ACHN (cell line): ENCODE results near the gene ACSF2.
"Not testable (repeated sequence)": the region's sequence is repeated elsewhere in the genome, so short reads cannot be mapped to it uniquely, and the experiment has no call there.

ENCODE experiments used
- DNase-seq: peaks from one replicate; pipeline ENCODE4 v3.0.0-alpha.2; 2015
- in situ Hi-C: cut with HindIII; loops from 2 replicates; pipeline ENCODE4 v1.10.0; 2017; ENCODE audit warnings: low sequenced_read_pairs, low pct_ligation_motif_present, low pct_unique_long_range_greater_than_20kb

ACSF2 gene

DNA sequence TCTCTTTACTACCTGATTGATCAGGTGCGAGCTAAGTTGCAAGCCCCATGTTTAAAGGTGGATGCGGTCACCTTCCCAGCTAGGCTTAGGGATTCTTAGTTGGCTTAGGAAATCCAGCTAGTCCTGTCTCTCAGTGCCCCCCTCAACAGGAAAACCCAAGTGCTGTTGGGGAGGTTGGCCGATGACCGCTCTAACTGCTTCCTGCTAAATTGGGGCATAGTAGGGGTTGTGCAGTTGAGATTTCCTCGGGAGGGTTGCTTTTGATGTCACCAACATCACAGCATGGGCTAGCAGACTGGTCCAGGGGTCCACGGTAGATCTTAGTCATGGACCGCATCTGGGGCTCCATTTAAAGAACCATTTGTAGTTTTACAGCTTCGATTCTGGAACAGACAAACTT is 26.4 kb upstream of the ACSF2 start:
- DNase-seq, in situ Hi-C loops: not testable (repeated sequence)

DNA sequence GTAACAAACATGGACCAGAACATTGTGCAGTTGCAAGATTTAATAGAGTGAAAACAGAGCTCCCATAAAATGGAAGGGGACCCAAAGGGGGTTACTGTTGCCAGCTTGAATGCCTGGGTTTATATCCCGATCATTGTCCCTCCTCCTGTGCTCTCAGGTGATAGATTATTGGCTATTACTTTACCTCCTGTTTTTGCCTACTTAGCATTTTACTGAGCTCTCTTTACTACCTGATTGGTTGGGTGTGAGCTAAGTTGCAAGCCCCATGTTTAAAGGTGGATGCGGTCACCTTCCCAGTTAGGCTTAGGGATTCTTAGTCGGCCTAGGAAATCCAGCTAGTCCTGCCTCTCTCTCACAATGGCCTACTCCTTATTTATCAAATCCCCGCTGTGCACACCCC is 20.7 kb upstream of the ACSF2 start:
- in situ Hi-C loops, DNase-seq: not testable (repeated sequence)

DNA sequence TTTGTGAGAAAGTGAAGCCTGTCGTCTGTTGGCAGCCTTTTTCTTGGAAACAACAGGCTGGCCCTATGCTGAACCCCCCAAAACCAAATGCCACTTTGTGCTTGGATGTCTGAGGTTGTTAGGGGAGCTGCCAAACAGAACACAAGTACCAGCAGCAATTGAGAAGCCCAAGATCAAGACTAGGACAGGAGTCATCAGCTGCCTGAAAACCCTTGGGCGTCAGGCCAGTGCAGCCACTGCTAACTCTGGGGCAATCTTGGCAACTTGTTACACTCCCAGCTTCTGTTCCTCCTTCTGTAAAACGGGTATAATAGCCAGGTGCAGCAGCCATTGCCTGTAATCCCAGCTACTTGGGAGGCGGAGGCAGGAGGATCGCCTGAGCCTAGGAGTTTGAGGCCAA is 19.4 kb upstream of the ACSF2 start:
- in situ Hi-C loops, result no loop called here
- no peak for DNase-seq

DNA sequence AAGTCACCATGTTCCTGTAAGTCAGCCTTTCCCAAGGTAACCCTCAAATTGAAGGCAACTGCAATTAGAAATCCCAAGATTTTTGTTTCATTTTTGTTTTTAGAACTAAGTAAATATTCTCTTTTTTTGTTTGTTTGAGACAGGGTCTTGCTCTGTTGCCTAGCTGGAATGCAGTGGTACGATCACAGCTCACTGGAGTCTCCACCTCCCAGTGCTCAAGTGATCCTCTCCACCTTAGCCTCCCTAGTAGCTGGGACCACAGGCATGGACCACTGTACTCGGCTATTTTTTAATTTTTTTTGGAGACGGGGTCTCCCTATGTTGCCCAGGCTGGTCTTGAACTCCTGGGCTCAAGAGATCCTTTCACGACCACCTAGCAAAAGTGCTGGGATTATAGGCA is 18.1 kb upstream of the ACSF2 start:
- in situ Hi-C loops, result no loop called here

DNA sequence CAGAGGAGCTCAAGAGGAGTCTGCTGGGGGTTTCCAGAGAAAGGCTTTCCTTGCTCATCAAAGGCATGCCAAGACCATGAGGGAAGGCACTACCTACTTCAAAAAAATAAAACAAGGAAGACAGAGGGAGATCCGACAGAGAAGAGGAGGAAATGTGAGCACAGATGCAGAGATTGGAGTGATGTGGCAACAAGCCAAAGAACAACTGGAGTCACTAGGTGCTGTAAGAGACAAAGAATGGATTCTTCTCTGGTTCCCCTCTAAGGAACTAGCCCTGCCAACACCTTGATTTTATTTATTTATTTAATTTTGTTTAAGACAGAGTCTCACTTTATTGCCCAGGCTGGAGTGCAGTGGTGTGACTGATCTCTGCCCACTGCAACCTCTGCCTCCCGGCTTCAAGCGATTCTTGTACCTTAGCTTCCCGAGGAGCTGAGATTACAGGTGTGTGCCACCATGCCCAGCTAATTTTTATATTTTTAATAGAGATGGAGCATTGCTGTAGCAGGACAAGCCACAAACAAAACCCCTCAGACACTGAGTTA is 13.8 kb upstream of the ACSF2 start:
- in situ Hi-C loops, result no loop called here
- no peak for DNase-seq

More for the DNA sequence above, 18.1 kb upstream of the ACSF2 start:
- DNase-seq, result no peak

DNA sequence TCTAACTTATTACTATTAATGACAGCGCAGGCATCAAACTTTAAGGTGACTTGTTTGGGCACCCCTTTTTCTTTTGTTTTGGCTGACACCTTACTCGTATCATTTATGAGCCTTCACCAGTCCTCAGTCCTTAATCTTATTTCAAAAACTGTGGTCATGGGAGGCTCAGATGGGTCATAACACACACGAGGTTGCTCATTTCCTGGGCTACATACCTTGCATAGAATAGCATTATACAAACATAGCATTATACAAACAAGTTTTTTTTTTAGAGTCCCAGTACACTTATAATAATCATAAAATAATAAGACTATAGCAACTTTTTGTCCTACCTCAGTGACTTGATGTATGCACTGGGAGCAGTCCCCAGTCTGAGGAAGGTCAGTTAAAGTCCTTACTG is 11.2 kb upstream of the ACSF2 start:
- no peak for DNase-seq
- in situ Hi-C loops, result no loop called here

DNA sequence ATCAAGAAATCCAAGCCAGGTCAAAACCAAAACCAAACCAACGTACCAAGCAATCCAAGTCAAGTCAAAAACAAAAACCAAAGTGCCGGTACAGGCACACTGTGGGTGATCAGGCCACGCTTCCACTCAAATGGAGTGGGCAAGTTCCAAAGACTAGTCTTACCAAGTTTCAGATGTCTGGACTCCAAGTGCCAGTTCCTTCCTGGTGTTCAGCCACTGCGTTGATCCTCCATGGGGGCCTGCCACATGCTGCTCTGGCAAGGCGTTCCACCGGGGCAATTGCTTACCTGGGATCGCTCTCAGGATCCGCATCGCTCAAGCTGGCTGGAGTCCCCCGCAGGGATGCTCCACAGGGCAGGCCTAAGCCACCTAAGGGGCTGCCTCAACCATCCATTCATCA is 6.4 kb upstream of the ACSF2 start:
- in situ Hi-C loops, DNase-seq: not testable (repeated sequence)

DNA sequence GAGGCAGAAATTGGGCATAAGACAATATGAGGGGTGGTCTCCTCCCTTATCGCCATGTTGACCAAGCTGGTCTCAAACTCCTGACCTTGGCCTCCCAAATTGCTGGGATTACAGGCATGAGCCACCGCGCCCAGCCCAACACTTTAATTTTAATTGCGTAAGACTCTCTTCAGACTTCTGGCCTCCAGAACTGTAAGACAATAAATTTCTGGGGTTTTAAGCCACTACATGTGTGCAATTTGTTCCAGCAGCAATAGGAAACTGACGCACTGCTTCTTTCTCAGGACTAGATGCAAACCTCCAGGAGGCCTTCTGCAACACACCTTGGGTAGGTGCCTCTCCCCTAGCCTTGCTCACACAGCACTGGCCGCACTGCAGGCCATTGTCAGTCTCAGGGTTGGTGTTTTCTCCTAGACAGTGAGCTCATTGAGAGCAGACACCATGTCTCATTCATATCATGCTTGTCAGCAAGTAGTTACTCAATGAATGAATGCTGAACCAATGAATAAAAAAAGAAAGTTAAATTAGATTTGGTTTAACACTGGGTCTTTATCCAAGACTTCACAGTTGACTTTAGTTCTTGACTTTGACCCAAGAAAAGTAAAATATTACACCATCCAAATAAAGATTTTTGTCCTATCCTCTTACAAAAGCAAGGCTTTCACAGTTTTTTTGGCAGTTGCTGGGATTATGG is 5.5 kb upstream of the ACSF2 start:
- in situ Hi-C loops, result no loop called here

DNA sequence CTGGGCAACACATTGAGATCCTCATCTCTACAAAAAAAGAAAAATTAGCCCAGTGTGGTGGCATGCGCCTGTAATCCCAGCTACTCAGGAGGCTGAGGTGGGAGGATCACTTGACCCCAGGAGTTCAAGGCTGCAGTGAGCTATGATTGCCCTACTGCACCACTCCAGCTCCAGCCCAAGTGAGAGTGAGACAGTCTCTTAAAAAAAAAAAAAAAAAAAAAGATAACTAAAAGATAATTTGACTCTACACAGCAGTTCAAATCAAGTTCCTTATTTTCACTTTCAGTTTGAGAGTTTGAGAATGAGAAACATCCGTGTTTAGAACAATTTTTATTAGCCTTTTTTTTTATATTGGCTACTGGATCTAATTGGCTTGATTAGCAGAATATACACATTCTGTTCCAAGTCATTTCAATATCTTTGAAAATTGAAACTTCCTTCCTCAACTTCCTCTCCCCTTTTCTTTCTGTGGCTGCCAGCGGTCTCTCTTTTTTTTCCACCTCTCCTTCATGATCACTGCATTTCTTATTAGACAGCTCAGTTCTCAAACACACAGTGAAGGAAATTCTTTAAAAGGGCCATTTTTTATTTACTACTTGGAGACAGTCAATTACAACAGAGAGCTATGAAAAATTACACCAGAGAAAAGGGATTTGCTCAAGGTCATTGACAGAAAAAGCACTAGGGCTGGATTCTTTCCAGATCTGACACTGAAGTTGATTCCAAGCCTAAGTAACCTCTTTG is 4.5 kb upstream of the ACSF2 start:
- DNase-seq, result peak; percentile 41
- in situ Hi-C loops, result no loop called here

More for the DNA sequence above, 5.5 kb upstream of the ACSF2 start:
- DNase-seq, result no peak

DNA sequence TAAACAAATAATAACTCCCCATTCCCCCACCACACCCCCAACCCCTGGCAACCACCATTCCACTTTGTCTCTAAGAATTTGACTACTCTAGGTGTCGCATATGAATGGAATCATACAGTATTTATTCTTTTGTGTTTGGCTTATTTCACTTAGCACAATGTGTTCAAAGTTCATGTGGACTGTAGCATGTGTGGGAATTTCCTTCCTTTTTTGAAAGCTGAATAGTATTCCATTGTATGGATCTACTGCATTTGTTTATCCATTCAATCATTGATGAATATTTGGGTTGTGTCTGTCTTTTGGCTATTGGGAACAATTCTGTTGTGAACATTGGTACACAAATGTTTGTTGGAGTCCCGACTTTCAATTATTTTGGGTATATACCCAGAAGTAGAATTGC is 3.3 kb upstream of the ACSF2 start:
- no peak for DNase-seq
- in situ Hi-C loops, result no loop called here

DNA sequence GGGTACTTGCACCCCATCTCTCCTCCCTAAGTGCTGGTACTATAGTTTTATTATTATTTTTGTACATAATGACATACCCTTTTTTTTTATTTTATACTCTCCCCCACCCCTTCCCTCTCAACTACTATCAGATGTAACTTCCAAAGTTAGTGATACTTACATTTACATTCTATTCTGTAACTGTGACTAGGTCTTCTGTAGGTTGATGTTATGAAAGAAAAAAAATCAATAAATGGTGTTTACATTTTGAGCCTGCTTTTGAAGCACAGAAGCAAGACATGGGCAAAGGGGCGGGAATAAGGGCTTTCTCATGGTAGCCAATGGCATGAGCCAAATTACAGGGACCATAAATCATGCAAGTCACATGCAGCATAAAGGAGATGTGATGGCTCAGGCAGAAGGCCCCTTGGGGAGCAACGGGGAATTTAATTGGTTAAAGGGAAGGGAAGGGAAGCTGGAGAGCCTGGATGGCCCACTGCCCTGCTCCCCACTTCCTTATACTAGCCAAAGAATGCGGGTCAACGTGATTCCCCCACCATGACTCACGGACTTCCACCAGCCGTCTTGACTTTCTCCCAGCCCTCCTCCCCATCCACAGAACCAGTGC is 2.4 kb upstream of the ACSF2 start:
- in situ Hi-C loops, result no loop called here

DNA sequence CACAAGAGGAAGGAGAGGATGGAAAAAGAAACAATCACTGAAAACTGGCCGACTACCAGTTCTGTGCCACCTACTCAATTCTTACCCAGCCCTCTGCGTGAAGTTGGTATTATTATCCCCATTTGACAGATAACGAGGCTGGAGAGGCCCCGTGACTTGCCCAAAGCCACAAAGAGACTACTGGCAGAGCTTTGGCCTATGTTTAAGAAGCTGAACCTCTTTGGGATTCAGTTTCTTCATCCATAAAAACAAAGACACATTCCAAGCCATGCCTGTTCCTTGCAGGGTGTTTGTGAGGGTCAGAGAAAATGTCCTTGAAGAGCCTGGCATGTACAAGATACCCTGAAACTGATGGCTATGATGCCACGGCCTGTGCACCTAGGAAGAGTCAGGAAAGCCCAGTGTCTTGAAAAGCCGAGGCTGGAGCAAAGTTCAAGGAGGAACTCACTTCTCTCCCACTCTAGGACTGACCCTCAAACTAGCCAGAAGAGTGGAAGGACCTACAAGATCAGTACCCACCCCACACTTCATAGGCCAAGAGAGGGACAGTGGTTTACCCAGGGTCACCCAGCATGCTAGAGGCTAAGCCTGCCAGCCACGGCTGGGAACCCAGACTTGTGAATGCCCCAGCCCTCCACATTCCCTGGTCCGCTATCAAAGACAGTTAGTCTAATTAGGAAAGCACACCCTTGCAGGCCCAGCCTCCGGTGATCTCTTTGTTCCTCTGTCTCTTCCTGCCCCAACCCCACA is 1.6 kb upstream of the ACSF2 start:
- peak; percentile 11 for DNase-seq
- in situ Hi-C loops, result no loop called here

More for the DNA sequence above, 2.4 kb upstream of the ACSF2 start:
- DNase-seq, result peak; percentile 99

DNA sequence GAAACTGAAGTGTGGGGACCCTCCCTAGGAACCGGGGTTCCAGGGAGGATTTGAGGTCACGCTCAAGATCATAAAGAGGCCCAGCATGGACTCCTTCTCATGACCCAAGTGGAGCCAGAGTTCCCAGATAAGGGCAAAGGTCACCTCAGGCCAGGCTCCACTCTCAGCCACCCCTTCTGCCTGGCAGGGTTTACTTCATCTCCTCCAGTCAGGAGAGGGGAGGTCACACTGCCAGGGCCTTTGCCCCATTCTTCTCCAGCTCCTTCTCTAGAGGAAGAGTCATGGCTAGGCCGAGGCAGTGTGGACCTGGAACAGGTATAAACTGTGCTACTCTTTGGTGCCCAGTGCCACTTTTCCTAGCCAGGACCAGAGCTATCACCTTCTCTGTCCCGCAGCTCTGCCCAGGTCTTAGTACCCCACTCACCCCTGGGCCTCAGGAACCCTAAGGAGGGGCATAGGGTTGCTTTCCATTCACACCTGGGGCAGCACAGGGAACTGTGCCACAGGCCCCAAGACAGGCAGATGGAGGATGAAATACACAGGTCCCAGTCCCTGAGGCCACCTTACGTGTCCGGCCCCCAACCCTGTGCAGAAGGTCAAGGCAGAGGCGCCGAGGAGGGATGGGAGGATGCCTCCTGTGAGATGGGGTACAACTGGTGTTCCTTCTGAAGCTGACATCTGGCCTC is 879 bp upstream of the ACSF2 start:
- in situ Hi-C loops, result no loop called here
- DNase-seq, result no peak

DNA sequence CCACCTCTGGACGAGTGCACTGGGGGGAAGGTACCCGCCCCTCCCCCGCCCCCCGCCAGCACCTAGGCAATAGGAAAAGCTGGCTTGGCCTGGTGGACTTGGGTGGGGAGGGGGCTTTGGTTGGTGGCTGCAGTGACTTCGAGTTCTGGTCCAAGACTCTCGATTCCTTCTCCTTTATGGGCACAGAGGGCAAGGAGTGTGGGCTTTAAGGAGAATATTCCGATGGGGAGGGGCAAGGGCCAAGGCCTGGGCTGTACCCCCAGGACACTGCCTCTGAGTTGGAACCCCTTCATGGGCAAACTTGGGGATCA is 409 bp downstream of the ACSF2 start:
- no peak for DNase-seq

DNA sequence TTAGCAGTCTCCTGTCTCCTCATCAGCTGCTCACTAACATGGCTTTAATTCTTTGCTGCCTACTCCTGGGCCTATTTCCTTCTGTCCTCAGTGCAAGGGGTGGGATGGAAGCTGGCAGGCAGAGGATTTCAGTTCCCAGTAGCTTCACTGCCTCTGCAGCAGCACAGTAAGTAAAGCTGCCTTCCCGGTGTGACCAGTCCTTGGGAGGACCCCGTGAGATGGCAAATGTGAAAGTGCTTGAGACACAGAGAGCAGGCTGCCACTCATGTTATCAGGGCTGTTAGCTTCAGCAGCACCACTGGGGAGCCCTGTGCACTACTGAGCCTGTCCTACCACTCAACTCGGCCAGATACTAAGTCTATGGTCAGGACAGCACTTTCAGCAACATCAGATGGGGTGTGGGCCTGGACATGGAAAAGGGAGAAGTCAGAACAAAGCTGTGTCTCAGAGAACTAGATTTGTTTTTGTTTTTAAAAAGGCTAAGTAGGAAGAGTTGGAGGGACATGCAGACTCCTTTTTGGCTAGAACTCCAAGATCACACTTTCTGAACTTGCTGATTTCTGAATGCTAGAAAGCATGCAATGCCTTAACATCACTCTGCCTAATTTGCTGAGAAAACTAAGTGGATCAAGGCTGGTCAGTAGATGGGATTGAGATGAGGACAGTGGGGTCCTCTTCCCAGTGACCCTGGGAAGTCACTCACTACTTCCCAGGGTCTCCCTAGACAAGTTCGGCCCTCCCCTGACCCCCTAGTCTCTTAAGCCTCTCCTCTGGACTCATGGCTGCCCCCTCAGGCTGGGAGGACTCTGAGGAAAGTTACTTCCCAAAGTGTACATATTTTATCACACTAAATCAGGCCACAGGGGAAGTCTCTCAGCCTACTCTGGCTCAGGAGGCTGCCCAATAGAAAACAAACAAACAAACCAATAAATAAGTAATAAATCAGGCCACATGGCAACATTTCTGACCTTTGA is 1.1 kb downstream of the ACSF2 start:
- in situ Hi-C loops, result no loop called here
- DNase-seq, result peak; percentile 60

More for the DNA sequence above, 409 bp downstream of the ACSF2 start:
- in situ Hi-C loops, result no loop called here

DNA sequence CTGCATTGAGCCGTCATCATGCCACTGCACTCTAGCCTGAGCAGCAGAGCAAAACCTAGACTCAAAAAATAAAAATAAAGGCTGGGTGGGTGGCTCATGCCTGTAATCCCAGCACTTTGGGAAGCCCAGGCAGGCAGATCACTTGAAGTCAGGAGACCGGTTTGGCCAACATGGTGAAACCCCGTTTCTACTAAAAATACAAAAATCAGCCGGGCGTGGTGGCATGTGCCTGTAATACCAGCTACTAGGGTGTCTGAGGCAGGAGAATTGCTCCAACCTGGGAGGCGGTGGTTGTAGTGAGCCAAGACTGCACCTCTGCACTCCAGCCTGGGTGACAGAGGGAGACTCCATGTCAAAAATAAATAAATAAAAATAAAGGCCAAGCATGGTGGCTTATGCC is 2.1 kb downstream of the ACSF2 start:
- in situ Hi-C loops, DNase-seq: not testable (repeated sequence)

DNA sequence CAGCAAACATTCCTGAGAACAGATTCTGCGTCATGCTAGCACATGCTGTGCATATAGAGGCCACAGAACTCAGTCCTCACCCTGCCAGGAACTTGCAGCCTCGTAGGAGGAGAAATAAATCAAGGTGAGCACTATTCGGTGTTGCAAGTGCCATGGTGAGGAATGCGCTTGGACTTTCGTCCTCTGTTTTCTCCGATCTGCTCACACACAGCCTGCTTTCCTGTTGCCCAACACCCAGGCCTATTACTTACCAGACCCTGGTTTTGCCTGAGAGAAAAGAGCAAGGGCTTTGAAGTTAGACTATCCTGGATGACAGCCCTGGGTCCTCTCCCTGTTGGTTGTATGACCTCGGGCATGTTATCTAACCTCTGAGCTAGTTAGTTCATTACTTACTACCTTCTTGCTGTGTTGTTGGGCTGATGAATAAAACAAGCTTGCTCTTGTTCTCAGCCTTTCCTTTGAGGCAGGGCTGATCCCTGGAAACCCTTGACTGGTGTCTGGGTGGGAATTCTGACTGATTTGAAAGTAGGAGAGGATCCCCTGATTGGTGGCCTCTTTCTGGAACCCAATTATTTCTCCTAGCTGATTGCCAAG is 2.9 kb downstream of the ACSF2 start:
- in situ Hi-C loops, result no loop called here

More for the DNA sequence above, 2.9 kb downstream of the ACSF2 start:
- no peak for DNase-seq
